HG03103 (cell line): ENCODE results near the gene SERPINB1.

ENCODE experiments used
- ATAC-seq: cut with Tn5 transposase; IDR thresholded peaks from one replicate; pipeline ENCODE4 v1.9.1; 2021; ENCODE audit warnings: low read depth; ENCODE audit not compliant: unreplicated experiment

The SERPINB1 gene

DNA sequence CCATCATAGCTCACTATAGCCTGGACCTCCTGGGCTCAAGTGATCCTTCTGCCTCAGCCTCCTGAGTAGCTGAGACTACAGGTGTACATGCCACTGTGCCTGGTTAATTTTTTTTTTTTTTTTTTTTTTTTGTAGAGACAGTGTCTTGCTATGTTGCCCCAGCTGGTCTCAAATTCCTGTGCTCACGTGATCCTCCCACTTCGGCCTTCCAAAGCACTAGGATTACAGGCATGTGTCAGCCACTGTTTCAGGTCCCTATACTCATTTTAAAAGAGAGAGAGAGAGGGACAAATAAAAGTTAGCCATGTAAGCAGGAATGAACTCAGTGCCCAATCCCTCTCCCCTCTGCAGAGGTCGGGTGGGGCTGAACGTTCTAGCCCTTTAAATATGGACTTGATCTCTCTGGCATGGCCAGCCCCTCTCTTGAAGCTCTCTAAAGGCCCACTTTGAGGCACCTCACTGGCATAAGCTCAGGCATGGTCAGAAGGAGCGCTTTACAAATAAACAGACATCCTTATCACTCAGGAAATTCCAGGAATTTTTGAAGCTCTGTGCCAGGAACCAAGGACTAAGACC lies 9.0 kb upstream of the SERPINB1 start:
- no peak for ATAC-seq

DNA sequence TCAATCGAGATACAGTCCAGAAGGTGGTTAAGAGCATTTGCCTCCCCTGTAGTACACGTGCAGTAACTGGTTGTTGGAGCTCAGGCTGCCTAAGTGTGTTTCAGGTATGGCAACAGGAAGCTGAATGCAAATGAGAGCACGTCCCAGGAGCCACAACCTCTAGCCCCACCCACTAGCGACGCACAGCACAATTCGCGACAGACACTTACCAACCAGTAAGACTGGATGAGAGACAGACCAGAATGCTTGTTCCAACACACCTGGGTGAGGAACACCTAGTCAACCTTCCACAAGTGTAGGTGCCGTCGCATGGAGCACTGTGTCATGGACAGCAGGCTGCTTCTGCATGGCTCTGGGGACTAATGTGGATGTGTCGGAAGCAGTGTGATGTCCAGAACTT lies 7.2 kb upstream of the SERPINB1 start:
- ATAC-seq: no peak

DNA sequence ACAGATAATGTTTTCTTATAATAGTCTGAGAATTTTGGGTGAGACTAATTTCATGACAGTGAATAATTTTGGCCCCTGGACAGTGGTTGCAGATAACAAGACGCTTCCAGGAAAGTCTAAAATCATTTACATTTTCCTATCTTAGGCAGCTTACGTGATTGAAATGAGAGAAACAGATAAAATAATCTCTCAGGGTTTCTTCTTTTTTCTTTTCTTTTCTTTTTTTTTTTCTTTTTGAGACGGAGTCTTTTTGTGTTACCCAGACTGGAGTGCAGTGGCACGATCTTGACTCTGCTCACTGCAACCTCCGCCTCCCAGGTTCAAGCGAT lies 4.2 kb upstream of the SERPINB1 start:
- ATAC-seq: no peak

DNA sequence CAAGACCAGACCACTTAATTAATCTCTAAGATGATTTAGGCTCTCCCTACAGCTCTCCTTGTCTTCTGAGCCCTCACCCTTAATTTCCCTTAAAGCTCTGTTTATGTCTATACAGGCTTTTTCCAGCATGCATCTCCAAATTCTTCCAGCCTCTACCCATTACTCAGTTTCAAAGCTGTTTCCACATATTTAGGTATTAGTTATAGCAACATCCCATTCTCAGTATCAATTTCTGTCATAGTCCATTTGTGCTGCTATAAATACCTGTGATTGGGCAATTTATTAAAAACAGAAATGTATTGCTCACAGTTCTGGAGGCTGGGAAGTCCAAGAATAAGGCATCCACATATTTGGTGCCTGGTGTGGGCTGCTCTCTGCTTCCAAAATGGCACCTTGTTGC lies 2.3 kb upstream of the SERPINB1 start:
- ATAC-seq: no peak

DNA sequence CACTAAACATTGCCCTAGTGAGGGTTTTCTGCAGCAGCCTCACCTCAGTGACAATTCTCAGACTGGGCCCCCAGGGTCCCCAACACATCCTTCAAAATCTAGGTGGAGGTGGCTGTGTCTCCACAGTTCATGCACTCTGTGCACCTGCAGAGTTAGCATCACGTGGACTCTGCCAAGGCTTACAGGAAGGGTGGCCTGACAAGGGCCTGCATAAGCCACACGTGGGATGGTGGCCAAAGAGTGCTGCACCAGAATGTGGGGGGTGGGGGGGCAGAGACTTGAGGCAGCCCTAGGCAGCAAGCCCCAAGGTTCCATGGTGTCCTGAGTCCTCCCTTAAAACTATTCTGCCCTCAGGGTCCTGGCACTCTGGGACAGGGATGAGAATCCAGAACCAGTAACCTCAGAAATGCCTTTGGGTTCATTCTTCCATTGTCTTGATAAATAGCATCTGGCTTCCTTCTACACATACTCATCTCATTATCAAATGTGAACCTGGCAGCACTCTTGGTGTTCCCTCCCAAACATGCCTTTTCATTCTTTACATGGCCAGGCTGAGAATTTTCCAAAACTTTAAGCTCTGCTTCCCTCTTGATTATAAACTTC lies 1.6 kb upstream of the SERPINB1 start:
- no peak for ATAC-seq

DNA sequence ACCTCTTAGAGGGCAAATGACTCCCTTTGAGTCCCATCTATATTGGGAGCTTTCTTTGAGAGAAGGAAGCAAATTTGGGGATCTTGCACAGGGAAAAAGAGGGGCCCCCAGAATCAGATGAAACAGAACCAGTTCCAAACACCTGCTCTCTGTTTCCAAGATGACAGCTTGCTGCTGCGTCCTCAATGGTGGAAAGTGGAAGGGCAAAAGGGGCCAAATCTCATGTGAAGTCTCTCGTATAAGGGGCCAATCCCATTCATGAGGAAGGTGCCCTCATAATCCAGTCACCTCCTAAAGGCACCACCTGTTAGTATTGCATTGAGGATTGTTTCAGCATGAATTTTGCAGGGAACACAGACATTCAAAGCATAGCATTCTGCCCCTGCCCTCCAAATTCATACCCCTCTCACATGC lies 483 bp upstream of the SERPINB1 start:
- ATAC-seq: no peak

DNA sequence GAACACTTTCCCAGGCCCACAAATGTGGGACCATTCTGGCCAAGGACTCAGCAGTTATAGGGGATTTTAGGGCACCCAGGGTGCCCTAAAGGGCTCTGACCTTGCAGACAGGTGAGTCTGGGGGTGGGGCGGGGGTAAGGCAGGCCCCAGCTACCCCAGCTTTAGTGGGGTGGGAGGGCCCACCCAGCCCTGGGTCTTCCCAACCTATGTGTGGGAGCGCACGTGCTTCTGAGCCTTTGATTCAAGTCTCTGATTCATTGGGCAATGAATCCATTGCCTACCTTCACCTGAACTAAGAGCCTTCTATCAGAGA lies 958 bp downstream of the SERPINB1 start:
- no peak for ATAC-seq

DNA sequence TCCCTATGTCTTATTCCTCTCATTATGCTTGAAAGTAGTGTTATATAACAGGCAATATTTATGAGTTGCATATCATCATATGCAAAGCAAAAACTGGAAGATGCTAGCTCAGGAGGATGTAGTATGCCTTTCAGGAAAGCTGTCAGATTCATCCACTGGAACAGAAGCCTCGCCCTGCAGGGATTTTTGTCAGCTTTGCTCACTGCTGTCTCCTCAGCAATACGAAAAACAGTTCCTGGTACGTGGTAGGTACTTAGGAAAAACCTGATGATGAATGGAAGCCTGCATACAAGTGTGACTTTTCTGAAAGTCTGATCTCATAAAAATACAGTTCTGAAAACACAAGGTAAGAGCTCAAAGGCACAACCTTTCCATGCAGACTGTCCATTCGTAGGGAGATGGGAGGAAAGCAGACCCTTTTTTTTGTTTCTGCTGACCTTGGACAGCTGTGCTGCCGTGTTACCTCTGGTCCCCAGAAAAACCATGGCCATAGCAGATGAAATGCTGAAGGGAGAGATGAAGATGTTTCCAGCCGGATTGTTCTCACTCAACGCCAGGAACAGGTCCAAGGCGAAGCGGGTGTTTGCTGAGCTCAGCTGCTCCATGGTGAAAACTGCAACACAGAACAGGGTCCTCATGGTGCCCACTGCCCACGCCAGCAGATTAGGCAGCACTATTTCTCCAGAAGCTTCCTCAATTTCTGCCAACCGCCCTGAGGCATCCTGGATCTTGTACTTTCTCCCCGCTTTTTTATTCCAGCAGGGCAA lies 1.5 kb downstream of the SERPINB1 start:
- ATAC-seq: no peak

DNA sequence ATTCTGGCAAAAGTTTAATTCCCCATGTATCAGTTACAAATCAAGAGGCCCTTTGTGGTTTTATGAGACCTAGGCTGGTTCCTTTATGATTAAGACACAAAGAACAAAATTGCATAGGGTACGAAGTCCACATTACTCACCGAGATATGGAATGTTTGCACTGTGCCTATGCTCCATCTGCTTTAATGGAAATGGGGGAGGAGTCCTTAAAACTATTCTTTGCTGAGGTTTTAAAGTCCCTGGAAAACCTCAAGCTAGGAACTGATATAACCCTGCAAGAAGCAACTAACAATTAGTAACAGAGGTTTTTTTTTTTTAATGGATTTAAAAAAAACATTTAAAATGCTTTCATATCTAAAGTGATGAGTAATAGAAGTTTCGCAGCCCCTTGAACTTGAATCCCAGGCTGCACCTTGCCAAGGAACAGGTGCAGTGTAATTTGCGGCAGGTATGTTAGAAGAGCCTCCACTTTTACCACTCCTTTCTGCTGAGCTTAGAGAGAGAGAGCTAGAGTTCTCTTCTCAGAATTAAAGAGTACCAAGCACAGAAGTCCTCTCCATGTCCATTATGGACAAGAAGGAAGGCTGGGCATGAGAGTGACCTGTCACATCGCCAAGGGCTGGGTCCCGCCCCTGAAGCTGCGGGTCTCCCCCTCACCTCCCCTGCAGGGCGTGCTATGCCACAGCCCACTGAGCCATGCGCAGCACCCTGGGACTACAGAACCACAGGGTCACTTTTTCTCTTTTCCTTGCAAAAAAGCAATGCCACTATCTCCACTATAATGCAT lies 2.3 kb downstream of the SERPINB1 start:
- ATAC-seq: no peak

DNA sequence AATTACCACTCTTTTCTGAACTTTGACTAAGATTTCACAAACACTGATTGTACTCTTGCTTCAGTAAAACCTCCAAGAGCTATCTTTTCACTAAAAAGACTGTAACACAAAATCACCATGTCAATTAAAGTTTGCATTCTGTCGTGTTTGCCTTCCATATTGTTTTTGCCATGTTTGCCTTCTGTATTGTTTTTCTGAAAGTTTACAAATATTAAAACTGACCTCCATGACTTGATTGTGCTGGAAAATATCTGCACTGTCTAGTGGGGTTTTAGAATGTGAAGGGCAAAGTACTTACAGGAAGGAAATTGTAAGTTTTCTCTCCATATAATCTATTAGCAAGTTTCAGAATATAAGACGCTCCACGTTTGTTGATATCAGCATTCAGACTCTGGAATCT lies 3.4 kb downstream of the SERPINB1 start:
- no peak for ATAC-seq

DNA sequence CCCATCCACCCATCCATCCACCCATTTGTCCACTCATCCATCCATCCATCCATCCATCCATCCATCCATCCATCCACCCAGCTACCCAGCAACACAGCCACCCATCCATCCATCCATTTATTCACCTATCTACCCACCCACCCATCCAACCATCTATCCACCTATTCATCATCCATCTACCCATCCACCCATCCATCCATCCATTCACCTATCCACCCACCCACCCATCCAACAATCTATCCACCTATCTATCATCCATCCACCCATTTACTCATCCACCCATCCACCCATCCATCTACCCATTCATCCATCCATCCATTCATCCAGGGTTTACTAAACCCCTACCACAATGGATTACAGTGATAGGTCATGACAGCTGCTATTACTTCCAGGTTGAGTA lies 7.4 kb downstream of the SERPINB1 start:
- ATAC-seq: no peak

DNA sequence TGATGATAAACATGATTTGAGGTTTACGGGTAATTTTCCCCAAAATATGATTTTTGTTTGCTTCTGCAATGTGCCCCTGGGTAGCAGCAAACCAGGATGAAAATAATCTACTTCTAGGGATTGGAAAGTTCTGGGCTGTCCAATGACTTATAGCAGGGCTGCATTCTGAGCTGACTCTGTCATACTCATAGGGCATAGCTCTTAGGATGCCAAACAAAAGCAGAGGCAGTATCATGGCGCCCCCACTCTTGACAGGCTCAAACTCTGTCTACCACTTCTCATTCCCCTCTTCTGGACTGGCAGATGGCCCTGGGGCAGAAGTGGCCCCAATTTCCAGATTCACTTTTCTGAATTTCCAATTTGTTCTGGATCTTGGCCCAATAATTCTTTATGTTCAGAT lies 10.3 kb downstream of the SERPINB1 start:
- ATAC-seq: no peak

DNA sequence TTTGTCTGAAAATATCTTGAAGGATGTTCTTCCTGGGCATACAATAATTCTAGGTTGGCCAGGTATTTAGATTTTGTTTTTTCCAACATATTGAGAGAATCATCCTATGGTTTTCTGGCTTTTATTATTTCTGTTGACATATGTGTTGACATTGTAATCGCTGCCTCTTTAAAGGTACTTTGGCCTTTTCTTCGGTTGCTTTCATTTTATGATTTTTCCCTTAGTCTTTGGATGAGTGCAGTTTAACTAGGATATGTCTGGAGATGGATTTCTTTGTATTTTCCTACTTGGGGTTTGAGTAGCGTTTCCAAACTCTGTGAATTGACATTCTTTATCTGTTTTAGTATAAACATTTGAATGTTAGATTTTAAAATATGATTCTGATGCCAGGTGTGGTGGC lies 11.5 kb downstream of the SERPINB1 start:
- no peak for ATAC-seq

DNA sequence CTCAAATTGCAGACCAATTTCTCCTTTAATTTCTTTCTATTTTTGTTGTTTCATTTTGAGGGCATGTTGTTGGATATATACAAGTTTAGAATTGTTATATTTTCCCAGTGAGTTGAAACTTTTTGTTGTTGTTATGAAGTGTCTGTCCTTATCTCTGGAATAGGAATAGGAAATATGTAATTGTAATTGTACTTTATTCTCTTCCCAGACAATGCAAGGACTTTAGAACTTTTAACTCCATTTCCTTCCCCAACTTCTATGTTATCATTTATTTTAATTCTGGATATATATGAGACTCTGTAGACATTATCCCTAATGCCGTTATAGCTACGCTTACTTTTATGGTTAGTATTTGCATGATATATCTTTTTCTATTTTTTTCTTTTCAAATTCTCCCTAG lies 12.4 kb downstream of the SERPINB1 start:
- no peak for ATAC-seq

DNA sequence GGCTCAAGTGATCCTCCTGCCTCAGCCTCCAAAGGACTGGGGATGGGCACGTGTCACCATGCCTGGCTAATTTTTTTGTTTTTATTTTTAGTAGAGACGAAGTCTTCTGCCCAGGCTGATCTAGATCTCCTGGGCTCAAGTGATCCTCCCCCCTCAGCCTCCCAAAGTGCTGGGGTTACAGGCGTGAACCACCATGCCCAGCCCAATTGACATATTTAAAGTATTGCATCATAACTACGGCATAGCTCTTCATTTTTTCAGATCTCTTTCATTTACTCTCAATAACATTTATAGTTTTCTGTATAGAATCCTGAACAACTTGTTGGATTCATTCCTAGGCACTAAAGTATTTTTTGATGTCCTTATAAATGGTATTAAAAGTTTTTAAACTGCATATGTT lies 13.0 kb downstream of the SERPINB1 start:
- ATAC-seq: no peak

DNA sequence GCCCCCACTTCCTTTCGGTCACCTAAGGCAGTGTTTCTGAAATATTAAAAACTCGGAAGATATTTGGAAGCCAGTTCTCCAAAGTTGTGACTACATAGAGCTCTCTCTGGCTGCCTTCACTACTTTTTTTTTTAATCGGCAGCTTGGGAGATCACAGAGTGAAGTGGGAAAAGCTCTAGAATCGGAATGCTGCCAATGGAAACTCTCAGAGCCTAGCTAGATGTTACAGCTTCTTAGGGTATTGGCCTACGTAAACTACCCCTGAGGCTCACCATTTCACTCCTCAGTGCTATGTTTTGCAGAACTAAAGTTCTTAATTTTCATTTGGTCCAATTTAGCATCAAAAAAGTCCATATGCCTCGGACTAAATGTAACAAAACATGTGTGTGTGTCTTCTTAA lies 14.5 kb downstream of the SERPINB1 start:
- ATAC-seq: no peak

DNA sequence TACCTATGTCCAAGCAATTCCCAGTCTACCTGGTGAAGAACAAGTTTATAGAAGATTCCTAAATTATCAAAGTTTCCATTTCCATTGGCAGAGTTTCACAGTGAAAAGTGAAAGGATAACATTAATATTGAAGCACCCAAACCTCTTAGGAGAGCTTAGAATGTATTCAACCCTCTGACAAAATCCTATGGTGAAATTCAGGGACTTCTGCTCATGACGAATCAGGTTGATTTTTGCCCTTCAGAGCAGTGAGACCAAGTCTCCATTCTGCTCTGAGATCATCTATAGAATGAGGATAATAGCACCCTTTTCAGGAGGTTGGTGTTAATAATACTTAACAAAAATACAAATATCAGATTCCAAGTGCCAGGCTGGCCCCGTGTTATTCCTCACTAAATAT lies 15.5 kb downstream of the SERPINB1 start:
- no peak for ATAC-seq

DNA sequence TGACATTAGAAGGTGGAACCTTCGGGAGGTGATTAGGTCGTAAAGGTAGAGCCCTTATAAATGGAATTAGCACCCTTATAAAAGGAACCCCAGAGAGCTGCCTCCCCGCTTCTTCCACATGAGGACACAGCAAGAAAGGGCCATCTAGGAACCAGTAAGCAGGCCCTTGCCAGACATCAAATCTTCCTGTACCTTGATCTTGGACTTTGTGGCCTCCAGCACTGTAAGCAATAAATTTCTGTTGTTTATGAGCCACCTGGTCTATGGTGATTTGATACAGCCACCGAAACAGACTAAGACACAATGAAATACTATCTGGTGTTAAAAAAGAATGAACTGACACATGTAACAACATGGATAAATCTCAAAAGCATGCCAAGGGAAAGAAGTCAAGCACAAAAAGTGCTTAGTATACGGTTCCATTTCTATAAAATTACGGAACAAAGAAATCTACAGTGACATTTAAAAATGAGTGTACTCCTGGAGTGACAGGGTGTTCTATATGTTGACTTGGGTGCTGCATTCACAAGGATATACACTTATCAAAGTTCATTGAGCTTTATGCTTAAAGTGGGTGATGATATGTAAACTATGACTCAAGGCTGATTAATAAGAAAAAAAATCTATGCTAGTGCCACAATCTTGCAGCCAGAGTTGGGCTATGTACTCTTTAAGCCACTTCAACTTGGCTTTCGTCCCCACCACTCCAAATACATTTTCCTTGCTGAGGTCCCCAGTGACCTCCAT lies 18.4 kb downstream of the SERPINB1 start:
- no peak for ATAC-seq

DNA sequence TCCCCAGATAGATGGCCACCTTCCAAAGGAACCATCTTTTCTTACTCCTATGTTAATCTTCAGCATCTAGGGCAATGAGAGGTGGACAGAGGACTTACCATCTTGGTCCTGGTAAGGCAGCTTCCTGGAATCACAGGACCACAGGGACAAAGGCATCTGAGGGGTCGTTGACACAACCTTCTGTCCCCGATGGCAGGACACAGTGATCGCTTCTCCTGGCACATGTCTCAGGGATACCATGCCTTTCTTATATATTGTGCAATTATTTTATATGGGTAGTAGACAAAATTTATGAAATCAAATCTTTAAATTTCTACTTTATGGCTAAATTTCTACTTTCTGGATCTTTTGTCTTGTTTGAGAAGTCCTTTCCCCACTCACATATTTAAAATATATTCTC lies 20.1 kb downstream of the SERPINB1 start:
- ATAC-seq: no peak

DNA sequence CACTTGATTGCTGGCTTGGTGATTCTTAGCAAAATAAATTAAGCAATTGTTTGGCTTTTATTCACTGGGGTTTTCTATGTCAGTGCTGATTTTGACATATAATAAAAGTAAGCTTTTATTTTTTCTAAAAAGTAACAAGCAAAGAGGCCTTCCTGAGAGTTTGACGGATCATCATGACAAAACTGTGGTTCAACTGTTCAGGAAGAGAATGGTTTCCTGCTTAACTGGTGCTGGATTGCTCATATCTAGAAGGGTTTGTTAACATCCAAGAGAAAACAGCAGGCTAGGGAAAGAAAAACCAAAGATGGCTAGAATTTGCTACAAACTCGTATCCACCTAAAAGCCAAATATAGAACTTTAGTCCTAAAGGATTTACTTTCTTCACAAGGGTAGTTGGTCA lies 21.2 kb downstream of the SERPINB1 start:
- ATAC-seq: no peak

DNA sequence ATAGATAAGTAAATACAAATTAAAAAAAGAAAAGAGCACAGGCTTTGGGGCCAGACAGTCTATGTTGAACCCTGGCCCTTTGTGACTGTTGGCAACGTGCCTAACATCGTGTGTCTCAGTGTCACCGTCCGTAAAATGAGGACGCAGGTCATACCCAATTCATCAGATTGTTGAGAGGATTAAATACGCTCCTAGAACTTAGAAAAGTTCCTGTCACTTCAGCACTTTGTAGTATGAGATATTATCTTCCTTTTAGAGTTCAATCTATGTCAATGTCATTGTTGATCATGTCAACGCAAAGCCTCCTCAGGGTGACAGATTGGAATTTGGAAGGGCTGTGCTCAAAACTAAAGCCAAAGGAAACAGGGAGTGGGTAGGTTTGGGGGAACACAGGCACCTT lies 21.7 kb downstream of the SERPINB1 start:
- no peak for ATAC-seq
